Dedifferentiated amniotic fluid mesenchymal stem cell (primary cell): Measurements from ENCODE around the gene PROSER3.
"Not testable (repeated sequence)": the region's sequence is repeated elsewhere in the genome, so short reads cannot be mapped to it uniquely, and the experiment has no call there.

Experiments used
- DNase-seq: peaks from one replicate; pipeline ENCODE4 v3.0.0-alpha.2; 2016; ENCODE audit errors: extremely low spot score

The PROSER3 gene

GRCh38 chr19:35754370-35755130 is 3.4 kb upstream of the PROSER3 start:
- DNase-seq = no peak

DNA sequence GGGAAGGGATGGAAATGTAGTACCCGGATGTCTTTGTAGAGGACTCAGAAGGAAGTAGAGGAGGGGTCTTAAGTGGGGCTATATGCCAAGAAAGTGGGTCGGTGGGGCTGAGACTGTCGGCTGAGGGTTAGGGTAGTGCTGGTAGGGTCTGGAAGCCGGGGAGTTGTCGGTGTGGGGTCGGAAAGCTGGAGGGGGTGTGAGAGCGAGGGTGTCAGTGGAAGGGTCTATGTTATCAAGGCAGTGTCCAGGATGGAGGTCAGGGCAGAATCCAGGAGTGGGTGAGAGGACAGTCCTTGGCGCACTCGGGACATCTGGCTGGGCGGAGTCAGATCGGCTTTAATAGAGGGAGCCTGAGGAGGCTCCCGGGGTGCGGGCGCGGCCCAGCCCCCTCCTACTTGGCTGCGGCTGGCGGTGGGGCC is 2.8 kb upstream of the PROSER3 start:
- DNase-seq = no peak

- DNase-seq = no peak
Measured at GRCh38 chr19:35755550-35756376, 2.2 kb upstream of the PROSER3 start.

DNA sequence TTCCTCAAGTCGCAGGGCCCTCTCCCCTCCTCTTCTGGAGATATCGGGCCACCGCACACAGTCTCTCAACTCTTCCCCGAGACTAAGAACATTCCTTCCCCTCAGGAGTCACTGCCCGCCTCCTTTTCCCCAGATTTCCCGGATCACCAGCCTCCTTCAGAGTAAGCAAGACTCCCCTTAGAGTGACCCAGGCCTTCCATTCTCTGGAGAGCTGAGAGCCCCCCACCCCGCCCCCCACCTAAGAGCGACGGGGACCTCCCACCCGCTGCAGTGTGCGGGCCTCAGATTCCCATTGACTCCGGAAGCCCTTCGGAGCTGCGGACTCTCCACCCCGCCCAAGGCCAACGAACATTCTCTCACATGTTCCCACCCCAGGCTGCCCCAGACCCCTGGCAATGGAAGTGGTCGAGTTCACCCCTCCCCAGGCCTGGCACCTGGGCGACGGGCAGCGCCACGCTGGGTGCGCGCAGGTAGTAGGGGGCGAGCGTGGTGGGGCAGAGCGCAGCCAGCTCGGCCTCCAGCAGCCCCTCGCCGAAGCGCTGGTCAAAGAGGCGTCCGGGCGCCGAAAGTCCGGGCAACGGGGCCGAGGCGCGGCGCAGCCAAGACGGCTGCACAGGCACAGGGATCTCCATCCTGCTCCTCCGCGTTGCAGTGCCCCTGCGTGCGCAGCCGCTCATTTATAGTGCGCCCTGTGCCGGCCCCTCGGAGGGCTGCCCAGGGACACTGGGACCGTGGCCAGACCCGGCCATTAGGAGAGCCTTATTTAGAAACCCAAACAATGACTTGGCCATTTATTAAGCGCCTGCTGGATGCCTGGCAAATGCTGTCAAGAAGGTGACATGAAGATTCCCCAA is 1.4 kb upstream of the PROSER3 start, which contains the start of gene HSPB6:
TSS of gene HSPB6 (minus strand) at position 653 of the 854 bp plus-strand sequence. CDS start at position 632, 21 bp downstream.
- DNase-seq = no peak

DNA sequence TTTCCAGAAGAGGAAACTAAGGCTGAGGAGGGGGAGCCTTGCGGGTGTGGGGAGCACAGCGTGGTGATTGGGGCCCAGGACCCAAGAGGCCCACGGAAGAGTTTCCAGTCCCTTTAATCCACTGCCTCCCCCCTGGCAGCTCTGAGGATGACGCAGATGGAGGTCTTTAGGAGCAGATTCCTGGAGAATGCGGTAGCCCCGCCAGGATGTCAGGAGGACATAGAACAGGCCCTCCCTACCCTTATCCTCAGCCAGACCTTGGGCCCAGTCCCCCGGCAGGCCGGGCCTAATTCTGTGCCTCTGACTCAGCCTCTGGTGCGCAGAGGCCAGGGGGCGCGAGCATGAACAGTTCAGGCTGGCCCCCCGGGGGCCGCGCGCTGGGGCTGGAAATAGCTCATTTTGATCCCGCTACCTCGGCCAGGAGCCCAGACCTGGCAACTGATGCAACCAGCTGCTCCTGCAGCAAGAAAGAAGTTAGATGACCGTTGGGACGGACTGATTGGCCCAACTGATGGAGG is 686 bp upstream of the PROSER3 start:
- DNase-seq = peak; percentile 85

GRCh38 chr19:35759697-35760096 is 1.7 kb downstream of the PROSER3 start:
- no peak for DNase-seq

DNA sequence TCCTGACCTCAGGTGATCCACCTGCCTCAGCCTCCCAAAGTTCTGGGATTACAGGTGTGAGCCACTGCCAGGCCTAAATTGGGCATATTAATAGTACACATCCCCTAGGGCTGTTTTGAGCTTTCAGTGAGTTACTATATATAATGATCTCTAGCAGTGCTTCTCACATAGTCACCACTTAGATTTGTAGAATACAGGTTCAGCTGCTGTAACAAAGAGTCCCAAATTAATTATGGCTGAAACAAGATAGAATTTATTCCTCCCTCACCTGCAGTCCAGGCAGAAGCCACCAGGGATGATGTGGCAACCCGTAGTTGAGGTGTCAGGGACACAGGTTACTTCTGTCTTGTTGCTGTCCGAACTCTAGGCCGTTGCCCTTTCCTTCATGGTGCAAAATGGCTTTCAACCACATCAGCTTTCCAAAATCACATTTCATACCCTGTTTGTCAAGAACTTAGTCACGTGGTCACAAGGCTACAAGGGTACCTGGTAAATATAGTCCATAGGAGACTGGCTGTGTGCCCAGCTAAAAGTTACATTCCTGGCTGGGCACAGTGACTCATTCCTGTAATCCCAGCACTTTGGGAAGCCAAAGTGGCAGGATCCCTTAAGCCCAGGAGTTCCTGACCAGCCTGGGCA is 2.9 kb downstream of the PROSER3 start:
- DNase-seq = no peak

DNA sequence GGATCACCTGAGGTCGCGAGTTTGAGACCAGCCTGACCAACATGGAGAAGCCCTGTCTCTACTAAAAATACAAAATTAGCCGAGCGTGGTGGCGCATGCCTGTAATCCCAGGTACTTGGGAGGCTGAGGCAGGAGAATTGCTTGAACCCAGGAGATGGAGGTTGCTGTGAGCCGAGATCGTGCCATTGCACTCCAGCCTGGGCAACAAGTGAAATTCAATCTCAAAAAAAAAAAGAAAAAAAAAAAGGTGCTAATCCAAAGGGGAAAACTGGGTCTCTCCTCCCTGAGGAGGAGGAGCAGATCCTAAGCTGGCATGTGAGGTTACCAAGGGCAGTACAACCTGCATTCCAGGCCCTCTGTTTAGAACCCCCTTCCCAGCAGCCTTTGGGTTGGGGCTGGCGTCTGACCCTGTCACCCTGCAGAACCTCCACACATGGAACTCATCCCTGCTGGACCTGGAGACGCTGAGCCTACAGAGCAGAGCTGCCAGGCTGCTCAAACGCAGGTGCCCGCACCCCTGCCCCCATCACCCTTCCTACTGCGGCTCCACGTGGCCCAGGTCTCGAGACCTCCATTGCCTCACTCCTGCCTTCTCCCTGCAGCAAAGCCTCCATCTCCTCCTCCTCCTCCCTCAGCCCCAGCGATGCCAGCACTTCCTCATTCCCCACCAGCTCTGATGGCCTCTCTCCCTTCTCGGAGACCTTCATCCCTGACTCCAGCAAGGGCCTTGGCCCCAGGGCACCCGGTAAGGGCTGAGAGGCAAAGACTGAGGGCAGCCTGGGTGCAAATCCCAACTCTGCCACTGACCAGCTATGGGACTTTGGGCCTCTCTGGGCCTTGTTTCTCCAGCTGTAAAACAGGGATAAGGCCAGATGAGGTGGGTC is 6.7 kb downstream of the PROSER3 start:
- no peak for DNase-seq

DNA sequence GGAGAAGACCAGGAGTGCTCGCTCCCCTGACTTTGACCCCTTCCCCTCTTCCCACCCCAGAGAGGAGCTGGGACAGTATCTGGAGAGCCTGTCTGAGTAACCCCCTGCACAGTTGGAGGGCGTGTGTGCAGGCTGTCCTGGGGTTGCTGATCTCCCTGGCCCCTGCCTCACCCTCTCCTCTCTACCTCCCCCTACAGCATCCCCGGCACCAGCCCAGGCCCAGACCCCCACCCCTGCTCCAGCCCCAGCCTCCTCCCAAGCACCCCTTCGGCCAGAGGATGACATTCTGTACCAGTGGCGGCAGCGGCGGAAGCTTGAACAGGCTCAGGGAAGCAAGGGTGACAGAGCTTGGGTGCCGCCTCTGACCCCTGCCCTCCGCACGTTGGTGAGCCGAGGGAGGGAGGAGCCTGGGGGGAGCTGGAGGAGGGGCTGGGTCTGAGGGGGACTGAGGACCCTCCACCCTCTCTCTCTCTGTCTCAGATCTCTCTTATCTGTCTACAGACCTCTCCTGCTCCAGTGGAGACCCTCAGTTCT is 8.7 kb downstream of the PROSER3 start:
- DNase-seq = no peak

DNA sequence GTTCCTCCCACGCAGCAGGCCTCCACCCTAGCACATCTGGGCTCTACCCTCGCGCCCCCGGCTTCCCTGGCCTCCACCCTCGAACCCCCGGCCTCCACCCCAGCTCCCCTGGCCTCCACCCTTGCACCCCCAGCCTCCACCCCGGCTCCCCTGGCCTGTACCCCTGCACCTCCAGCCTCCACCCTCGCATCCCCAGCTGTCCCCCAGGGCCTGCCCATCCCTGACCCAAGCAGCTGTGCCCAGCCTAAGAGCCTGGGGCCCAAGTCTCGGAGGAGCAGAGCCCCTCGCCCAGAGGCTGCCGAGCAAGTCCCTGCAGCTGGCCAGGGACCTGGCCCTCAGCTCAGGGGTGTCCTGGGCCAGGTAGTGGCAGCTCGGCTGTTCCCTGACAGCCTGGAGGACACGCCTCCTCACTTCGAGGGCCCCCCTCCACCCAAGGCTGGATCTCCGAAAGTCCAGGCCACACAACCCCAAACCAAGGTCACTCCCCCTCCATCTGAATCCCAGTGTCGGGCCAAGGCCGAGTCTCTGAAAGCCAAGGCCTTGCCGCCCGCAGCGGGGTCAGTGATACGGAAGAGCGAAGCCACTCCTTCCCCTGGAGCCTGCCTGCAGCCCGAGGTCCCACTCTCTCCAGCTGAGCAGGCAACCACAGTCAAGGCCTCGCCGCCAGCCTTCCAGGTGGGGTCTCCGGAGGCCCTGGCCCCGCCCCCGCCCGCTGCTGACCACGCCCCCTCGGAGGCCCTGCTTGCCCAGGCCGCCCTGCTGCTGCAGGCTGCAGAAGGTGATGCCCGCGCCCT is 9.5 kb downstream of the PROSER3 start:
- DNase-seq = no peak

DNA sequence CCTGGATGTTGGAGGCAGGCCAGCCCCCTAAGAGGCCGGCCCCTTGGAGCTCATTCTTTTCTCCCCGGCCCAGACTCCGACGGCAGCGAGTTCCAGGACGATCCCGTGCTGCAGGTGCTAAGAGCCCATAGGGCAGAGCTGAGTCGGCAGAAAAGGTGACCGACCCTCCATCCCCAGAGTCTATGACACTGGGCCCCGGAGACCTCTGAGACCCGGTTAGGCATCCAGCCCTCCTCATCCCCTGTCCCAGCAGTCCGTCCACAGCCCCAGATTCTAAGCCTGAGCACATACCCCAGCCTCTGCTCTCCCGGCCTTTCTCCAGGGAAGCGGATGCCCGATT is 10.1 kb downstream of the PROSER3 start:
- no peak for DNase-seq

DNA sequence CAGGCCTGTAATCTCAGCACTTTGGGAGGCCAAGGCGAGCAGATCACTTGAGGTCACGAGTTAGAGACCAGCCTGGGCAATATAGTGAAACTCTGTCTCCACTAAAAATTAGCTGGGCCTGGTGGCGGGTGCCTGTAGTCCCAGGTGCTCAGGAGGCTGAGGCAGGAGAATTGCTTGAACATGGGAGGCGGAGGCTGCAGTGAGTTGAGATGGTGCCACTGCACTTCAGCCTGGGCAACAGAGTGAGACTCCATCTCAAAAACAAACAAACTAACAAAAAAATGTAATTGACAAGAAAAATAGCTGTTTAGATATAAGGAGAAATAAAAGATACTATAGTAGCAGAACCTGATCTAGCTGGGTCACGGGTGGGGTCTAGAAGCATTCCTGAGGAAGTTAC is 14.4 kb downstream of the PROSER3 start:
- DNase-seq = not testable (repeated sequence)

GRCh38 chr19:35773020-35773806 is 15.2 kb downstream of the PROSER3 start:
- no peak for DNase-seq

GRCh38 chr19:35774274-35775045 is 16.5 kb downstream of the PROSER3 start:
- DNase-seq = no peak

DNA sequence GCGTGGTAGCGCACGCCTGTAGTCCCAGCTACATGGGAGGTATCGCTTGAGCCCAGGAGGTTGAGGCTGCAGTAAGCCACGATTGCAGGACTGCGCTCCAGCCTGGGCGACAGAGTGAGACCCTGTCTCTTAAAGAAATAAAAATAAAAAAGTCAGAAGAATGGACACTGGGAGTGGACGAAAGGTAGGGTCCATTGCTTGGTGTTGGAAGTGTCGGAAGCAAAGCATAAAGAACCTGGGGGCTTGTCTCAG is 17.0 kb downstream of the PROSER3 start:
- DNase-seq = no peak

DNA sequence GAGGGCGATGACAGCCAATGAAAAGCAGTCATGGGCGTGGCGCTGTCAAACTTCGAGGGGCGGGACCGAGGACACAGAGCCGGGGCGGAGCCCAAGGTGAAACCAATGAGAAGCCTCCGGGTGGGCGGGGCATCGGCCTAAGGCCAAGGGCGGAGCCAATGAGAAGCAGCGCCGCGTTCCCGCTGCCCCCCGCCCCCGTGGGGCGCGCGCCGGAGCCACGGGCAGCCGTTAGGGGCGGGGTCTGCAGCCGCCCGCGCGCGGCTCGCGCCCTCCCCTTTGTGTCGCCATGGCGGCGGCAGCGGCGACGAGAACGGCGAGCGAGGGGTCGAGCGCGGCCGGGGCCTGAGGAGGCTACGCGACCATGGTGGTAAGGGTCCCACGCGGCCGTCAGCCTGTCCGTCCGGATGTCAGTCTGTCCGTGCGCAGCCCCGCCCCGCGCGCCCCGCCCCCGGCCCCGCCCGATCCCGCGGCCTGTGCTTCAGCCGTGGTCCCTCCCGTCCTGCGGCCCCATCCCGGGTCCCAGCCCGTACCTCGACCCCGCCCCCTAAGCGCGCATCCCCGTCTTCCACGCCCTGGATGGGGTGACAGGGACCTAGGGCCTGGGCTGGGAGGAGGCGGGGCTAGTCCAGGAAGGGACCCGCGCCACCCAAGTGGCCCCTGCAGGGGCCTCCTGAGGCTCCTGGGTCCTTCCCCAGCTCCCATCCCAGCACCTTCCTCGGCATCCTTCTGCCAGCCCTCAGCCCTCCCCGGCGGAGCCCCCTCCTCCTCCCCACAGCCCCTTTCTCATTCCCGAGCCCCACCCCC is 17.5 kb downstream of the PROSER3 start, which contains the start of gene ARHGAP33:
TSS of gene ARHGAP33 (plus strand) at position 267 of the 804 bp plus-strand sequence. CDS start at position 362, 95 bp downstream.
- peak; percentile 97 for DNase-seq
